Measurements from ENCODE around the gene EPN2.

EPN2 gene

GRCh38 chr17:19332371-19333131, 95.4 kb downstream of the EPN2 start:
- DNase-seq: no peak

GRCh38 chr17:19333132-19333440, 95.9 kb downstream of the EPN2 start:
- DNase-seq: no peak

- DNase-seq: no peak
Measured at GRCh38 chr17:19333736-19334290, 96.6 kb downstream of the EPN2 start.

- no peak for DNase-seq
Measured at GRCh38 chr17:19334331-19334730, 97.2 kb downstream of the EPN2 start.

- DNase-seq: no peak
Measured at GRCh38 chr17:19335951-19336631, 98.9 kb downstream of the EPN2 start.

GRCh38 chr17:19336938-19337711, 100.0 kb downstream of the EPN2 start:
- DNase-seq: peak; percentile 52

- DNase-seq: no peak
Measured at GRCh38 chr17:19337712-19338023, 100.5 kb downstream of the EPN2 start.

- DNase-seq: peak; percentile 42
Measured at GRCh38 chr17:19338031-19338990, 101.1 kb downstream of the EPN2 start.

- no peak for DNase-seq
Measured at GRCh38 chr17:19339341-19339815, 102.2 kb downstream of the EPN2 start.

- DNase-seq: no peak
Measured at GRCh38 chr17:19341211-19341631, 104.1 kb downstream of the EPN2 start.

- DNase-seq: no peak
Measured at GRCh38 chr17:19341641-19342610, 104.8 kb downstream of the EPN2 start.

- DNase-seq: no peak
Measured at GRCh38 chr17:19342611-19343255, 105.6 kb downstream of the EPN2 start.

GRCh38 chr17:19343256-19343630, 106.1 kb downstream of the EPN2 start:
- no peak for DNase-seq

GRCh38 chr17:19343671-19344151, 106.5 kb downstream of the EPN2 start:
- no peak for DNase-seq

- DNase-seq: no peak
Measured at GRCh38 chr17:19344311-19345066, 107.3 kb downstream of the EPN2 start.

GRCh38 chr17:19345067-19345460, 107.9 kb downstream of the EPN2 start:
- DNase-seq: no peak

- no peak for DNase-seq
Measured at GRCh38 chr17:19345486-19346350, 108.6 kb downstream of the EPN2 start.
